GM23338 (cell line): Measurements from ENCODE around the gene URI1. TPM values are rescaled to one million over a fixed set of nuclear protein-coding genes. Genes with fewer than 3 reads are reported as not detected.

Experiments
- ATAC-seq: fragments of 200-7000 bp; cut with Tn5 transposase; 3 replicates; pipeline ENCODE4 v1.9.1; 2020
- DNase-seq: peaks from one replicate; pipeline ENCODE4 v3.0.0-alpha.2; 2015; ENCODE audit warnings: low spot score
- H2AFZ ChIP-seq: fragments of 200-600 bp; sonication (generic); 2 replicates; pipeline ENCODE4 v1.8.0; 2016; ENCODE audit warnings: antibody characterized with exemption, mild to moderate bottlenecking, moderate library complexity
- H3F3A ChIP-seq: fragments of 200-600 bp; sonication (generic); replicated peaks from 2 replicates; pipeline ENCODE4 v1.8.0; 2017; ENCODE audit warnings: antibody characterized with exemption, mixed run types, low read depth
- H3K27ac ChIP-seq: fragments of 200-600 bp; sonication (generic); 2 replicates; pipeline ENCODE4 v1.6.1; 2016; ENCODE audit warnings: low read depth
- H3K27me3 ChIP-seq: fragments of 200-600 bp; sonication (generic); 2 replicates; pipeline ENCODE4 v1.8.0; 2016; ENCODE audit warnings: mild to moderate bottlenecking, mixed run types, moderate library complexity; ENCODE audit not compliant: insufficient read depth
- H3K36me3 ChIP-seq: fragments of 200-600 bp; sonication (generic); 2 replicates; pipeline ENCODE4 v1.8.0; 2016; ENCODE audit warnings: mild to moderate bottlenecking; ENCODE audit not compliant: insufficient read depth
- H3K4me1 ChIP-seq: fragments of 200-600 bp; sonication (generic); 2 replicates; pipeline ENCODE4 v1.8.0; 2016; ENCODE audit warnings: mild to moderate bottlenecking, moderate library complexity; ENCODE audit not compliant: insufficient read depth
- H3K4me2 ChIP-seq: fragments of 200-600 bp; sonication (generic); 2 replicates; pipeline ENCODE4 v1.7.1; 2017; ENCODE audit warnings: mixed run types
- H3K4me3 ChIP-seq: fragments of 200-600 bp; sonication (generic); 2 replicates; pipeline ENCODE4 v1.6.1; 2016; ENCODE audit warnings: mixed run types
- H3K79me2 ChIP-seq: fragments of 200-600 bp; sonication (generic); replicated peaks from 2 replicates; pipeline ENCODE4 v1.8.0; 2017; ENCODE audit warnings: mild to moderate bottlenecking; ENCODE audit not compliant: insufficient read depth
- H3K9me2 ChIP-seq: fragments of 200-600 bp; sonication (generic); 2 replicates; pipeline ENCODE4 v1.8.0; 2017; ENCODE audit not compliant: insufficient read depth
- H4K20me1 ChIP-seq: fragments of 200-600 bp; sonication (generic); replicated peaks from 2 replicates; pipeline ENCODE4 v1.8.0; 2017; ENCODE audit warnings: mild to moderate bottlenecking; ENCODE audit not compliant: insufficient read depth
- H3K27ac Mint-ChIP-seq: 2 replicates; pipeline ENCODE4 v1.8.0; 2020; ENCODE audit warnings: inconsistent platforms, mild to moderate bottlenecking, moderate library complexity, mixed read lengths
- H3K27me3 Mint-ChIP-seq: 3 replicates; pipeline ENCODE4 v1.8.0; 2022; ENCODE audit warnings: low read depth, mild to moderate bottlenecking, moderate library complexity, mixed read lengths, inconsistent platforms; ENCODE audit not compliant: insufficient read depth, poor library complexity
- H3K36me3 Mint-ChIP-seq: 3 replicates; pipeline ENCODE4 v1.8.0; 2021; ENCODE audit warnings: low read depth, mild to moderate bottlenecking, inconsistent platforms, moderate library complexity, mixed read lengths
- H3K4me1 Mint-ChIP-seq: 3 replicates; pipeline ENCODE4 v1.8.0; 2020; ENCODE audit warnings: mild to moderate bottlenecking, inconsistent platforms, mixed read lengths
- H3K4me3 Mint-ChIP-seq: 3 replicates; pipeline ENCODE4 v1.8.0; 2021; ENCODE audit warnings: moderate library complexity, mild to moderate bottlenecking, inconsistent platforms, mixed read lengths
- H3K9me3 Mint-ChIP-seq: 3 replicates; pipeline ENCODE4 v1.8.0; 2020; ENCODE audit warnings: moderate library complexity, mild to moderate bottlenecking, inconsistent platforms, mixed read lengths
- CREB1 ChIP-seq: fragments of 250-450 bp; sonication (Bioruptor Pico); IDR thresholded peaks from 2 replicates; pipeline ENCODE4 v1.5.0; 2020; ENCODE audit warnings: low read depth, mild to moderate bottlenecking, moderate library complexity
- EZH2 ChIP-seq: fragments of 200-600 bp; sonication (generic); IDR thresholded peaks from one replicate; pipeline ENCODE4 v1.8.0; 2017; ENCODE audit warnings: antibody characterized with exemption, mild to moderate bottlenecking, low read depth; ENCODE audit not compliant: unreplicated experiment
- EZH2phosphoT487 ChIP-seq: fragments of 200-600 bp; sonication (generic); IDR thresholded peaks from one replicate; pipeline ENCODE4 v1.8.1; 2018; ENCODE audit warnings: antibody characterized with exemption; ENCODE audit not compliant: unreplicated experiment
- JUNB ChIP-seq: IDR thresholded peaks from one replicate; pipeline ENCODE4 v1.6.1; 2016; ENCODE audit warnings: antibody characterized with exemption; ENCODE audit not compliant: unreplicated experiment
- NANOG ChIP-seq: IDR thresholded peaks from 2 replicates; pipeline ENCODE4 v1.6.1; 2016; ENCODE audit warnings: antibody characterized with exemption, borderline replicate concordance
- STAT1 ChIP-seq: IDR thresholded peaks from one replicate; pipeline ENCODE4 v1.6.1; 2016; ENCODE audit warnings: antibody characterized with exemption; ENCODE audit not compliant: unreplicated experiment
- ZNF462 ChIP-seq: fragments of 250-450 bp; sonication (Bioruptor Pico); IDR thresholded peaks from 2 replicates; pipeline ENCODE4 v1.5.0; 2020; ENCODE audit warnings: mild to moderate bottlenecking, moderate library complexity
- polyA plus RNA-seq: library from polyadenylated mRNA; unstranded; fragments of >200 nt; fragmentation: Nextera tagmentation; extraction: Ambion mirVana; gene quantifications from 2 replicates; pipeline ENCODE4 v1.2.1, GENCODE V29; 2016
- total RNA-seq: library from RNA; depleted of rRNA; stranded (reverse); fragments of >200 nt; shearing (Covaris generic); gene quantifications from 2 replicates; pipeline ENCODE4 v1.2.3, GENCODE V29; 2014
- TF ChIP-seq, protein P1 (sequence below): IDR thresholded peaks from 2 replicates; pipeline ENCODE4 v1.6.1; 2016; ENCODE audit warnings: antibody characterized with exemption
- TF ChIP-seq, protein P2 (sequence below), 2 experiments: fragments of 200-600 bp in 1 of 2; sonication (generic) in 1 of 2; conservative IDR thresholded peaks; 2 replicates each; pipeline versions ENCODE4 v1.5.1 to v1.6.1; 2016 to 2017; ENCODE audit warnings: antibody characterized with exemption in 2 of 2, low read depth in 2 of 2, mild to moderate bottlenecking in 2 of 2, moderate library complexity in 1 of 2

Gene URI1
- total and polyA plus RNA-seq, 2 experiments from 2014 or later = 27.6 to 68.4 TPM

DNA sequence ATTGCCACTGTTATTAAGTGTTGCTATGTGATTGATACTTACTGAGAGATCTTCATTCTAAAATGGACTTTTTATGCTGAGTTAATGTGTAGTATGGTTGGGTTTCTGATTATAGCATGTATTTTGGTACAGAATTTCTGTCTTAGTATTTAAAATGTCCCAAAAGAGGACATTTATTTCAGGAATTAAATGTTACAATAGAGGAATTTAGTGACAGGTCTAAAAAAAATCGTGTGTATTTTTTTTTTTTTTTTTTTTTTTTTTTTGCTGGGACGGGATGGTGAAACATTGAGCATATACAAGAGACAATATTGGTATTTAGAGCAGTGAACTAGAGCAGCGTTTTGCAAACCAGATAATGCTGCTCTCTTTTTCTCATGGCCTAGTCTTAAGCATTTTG lies 27.9 kb downstream of the URI1 start:
- no peaks in the 10 kb centered on the region for H3K9me3 Mint-ChIP-seq
- no peak for ATAC-seq
- Histone ChIP-seq H3K4me1 (peaks cover 25% of the 10 kb centered on the region), H3K36me3 (no peaks in the 10 kb centered on the region), H3K9me2 (no peaks in the 10 kb centered on the region), H3K4me2 (no peak overlapping the region), H4K20me1 (peaks cover 42% of the 10 kb centered on the region), H3K4me3 (no peak overlapping the region), H2AFZ (no peak overlapping the region), H3F3A (no peaks in the 10 kb centered on the region), H3K27ac (no peak overlapping the region), H3K79me2 (peaks cover 100% of the 10 kb centered on the region), H3K27me3 (no peaks in the 10 kb centered on the region)
- TF ChIP-seq ZNF462 (CRISPR knock-in tag) (no peak), EZH2 (no peak)
- TF ChIP-seq, protein P1, sequence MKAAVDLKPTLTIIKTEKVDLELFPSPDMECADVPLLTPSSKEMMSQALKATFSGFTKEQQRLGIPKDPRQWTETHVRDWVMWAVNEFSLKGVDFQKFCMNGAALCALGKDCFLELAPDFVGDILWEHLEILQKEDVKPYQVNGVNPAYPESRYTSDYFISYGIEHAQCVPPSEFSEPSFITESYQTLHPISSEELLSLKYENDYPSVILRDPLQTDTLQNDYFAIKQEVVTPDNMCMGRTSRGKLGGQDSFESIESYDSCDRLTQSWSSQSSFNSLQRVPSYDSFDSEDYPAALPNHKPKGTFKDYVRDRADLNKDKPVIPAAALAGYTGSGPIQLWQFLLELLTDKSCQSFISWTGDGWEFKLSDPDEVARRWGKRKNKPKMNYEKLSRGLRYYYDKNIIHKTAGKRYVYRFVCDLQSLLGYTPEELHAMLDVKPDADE = no peak
- peaks cover 2% of the 10 kb centered on the region for H3K27me3 Mint-ChIP-seq
- H3K27ac Mint-ChIP-seq = no peak overlapping the region
- peaks cover 36% of the 10 kb centered on the region for H3K4me1 Mint-ChIP-seq
- DNase-seq = no peak
- no peak overlapping the region for H3K4me3 Mint-ChIP-seq
- no peaks in the 10 kb centered on the region for H3K36me3 Mint-ChIP-seq

DNA sequence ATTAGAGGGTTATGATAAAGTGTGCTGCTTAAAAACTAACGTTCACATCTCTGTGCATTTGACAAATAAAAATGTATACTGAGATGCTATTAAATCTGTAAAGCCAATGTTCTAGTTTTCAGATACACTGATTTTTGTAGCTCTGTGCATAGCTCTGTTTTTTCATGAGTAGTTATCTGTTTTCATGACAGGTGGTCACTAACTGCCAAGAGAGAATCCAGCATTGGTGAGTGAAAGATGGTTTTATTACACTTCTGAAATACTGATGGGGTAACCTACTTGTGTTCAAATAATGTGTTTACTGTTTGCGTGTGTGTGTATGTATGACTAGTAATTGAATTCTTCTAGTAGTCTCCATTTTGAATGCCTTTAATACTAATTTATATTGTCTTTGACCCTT lies 29.0 kb downstream of the URI1 start:
- Histone ChIP-seq H3K4me1 (peaks cover 17% of the 10 kb centered on the region), H2AFZ (no peak overlapping the region), H3K4me3 (no peak overlapping the region), H3K36me3 (no peaks in the 10 kb centered on the region), H4K20me1 (peaks cover 37% of the 10 kb centered on the region), H3K9me2 (no peaks in the 10 kb centered on the region), H3K4me2 (no peak overlapping the region), H3K79me2 (peaks cover 100% of the 10 kb centered on the region), H3K27me3 (no peaks in the 10 kb centered on the region), H3K27ac (no peak overlapping the region), H3F3A (no peaks in the 10 kb centered on the region)
- H3K27me3 Mint-ChIP-seq = peaks cover 1% of the 10 kb centered on the region
- peaks cover 28% of the 10 kb centered on the region for H3K4me1 Mint-ChIP-seq
- no peaks in the 10 kb centered on the region for H3K9me3 Mint-ChIP-seq
- no peaks in the 10 kb centered on the region for H3K36me3 Mint-ChIP-seq
- no peak overlapping the region for H3K27ac Mint-ChIP-seq
- no peak for ATAC-seq
- no peak overlapping the region for H3K4me3 Mint-ChIP-seq
- no peak for DNase-seq
- TF ChIP-seq, protein P2, sequence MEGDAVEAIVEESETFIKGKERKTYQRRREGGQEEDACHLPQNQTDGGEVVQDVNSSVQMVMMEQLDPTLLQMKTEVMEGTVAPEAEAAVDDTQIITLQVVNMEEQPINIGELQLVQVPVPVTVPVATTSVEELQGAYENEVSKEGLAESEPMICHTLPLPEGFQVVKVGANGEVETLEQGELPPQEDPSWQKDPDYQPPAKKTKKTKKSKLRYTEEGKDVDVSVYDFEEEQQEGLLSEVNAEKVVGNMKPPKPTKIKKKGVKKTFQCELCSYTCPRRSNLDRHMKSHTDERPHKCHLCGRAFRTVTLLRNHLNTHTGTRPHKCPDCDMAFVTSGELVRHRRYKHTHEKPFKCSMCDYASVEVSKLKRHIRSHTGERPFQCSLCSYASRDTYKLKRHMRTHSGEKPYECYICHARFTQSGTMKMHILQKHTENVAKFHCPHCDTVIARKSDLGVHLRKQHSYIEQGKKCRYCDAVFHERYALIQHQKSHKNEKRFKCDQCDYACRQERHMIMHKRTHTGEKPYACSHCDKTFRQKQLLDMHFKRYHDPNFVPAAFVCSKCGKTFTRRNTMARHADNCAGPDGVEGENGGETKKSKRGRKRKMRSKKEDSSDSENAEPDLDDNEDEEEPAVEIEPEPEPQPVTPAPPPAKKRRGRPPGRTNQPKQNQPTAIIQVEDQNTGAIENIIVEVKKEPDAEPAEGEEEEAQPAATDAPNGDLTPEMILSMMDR (conservative IDR thresholded peaks at IDR 0.05; ENCODE audit: low read depth in 2 of 2) = no peak
- no peak for TF ChIP-seq EZH2phosphoT487
- TF ChIP-seq JUNB = no peak
- TF ChIP-seq, protein P1 = no peak
- TF ChIP-seq NANOG = no peak
- TF ChIP-seq CREB1 = no peak
- TF ChIP-seq STAT1 = no peak
- TF ChIP-seq EZH2 = no peak
